DMS114 treated with DMSO at 0.1 percent for 48 hours (cell line): ENCODE measurements around the gene EHD1.
"Not testable (repeated sequence)": the region's sequence is repeated elsewhere in the genome, so short reads cannot be mapped to it uniquely, and the experiment has no call there.

Experiments
- DNase-seq: peaks from one replicate; lab custom pipeline; 2025; ENCODE audit not compliant: unreplicated experiment; lab: John Stamatoyannopoulos, UW

Gene EHD1

GRCh38 chr11:64832467-64833197, 45.8 kb downstream of the EHD1 start:
- DNase-seq = no peak

- no peak for DNase-seq
Measured at GRCh38 chr11:64831411-64831891, 47.0 kb downstream of the EHD1 start.

GRCh38 chr11:64829536-64830251, 48.7 kb downstream of the EHD1 start:
- DNase-seq = no peak

- no peak for DNase-seq
Measured at GRCh38 chr11:64827451-64827839, 51.0 kb downstream of the EHD1 start.

- no peak for DNase-seq
Measured at GRCh38 chr11:64826578-64827450, 51.6 kb downstream of the EHD1 start.

GRCh38 chr11:64826062-64826461, 52.4 kb downstream of the EHD1 start:
- DNase-seq = no peak

- no peak for DNase-seq
Measured at GRCh38 chr11:64823568-64824119, 54.8 kb downstream of the EHD1 start.

- DNase-seq = no peak
Measured at GRCh38 chr11:64817476-64817875, 60.9 kb downstream of the EHD1 start.

- DNase-seq = not testable (repeated sequence)
Measured at GRCh38 chr11:64815433-64815832, 63.0 kb downstream of the EHD1 start.

GRCh38 chr11:64814712-64815187, 63.7 kb downstream of the EHD1 start:
- no peak for DNase-seq

- DNase-seq = no peak
Measured at GRCh38 chr11:64813826-64814225, 64.6 kb downstream of the EHD1 start.

- DNase-seq = peak; percentile 85
Measured at GRCh38 chr11:64810891-64811272, 67.5 kb downstream of the EHD1 start.

GRCh38 chr11:64810271-64810890, 68.0 kb downstream of the EHD1 start, which contains the start of gene MEN1:
TSS of gene MEN1 (minus strand) at chr11:64810551. CDS start at chr11:64810109, 442 bp downstream.
- peak; percentile 95 for DNase-seq

- no peak for DNase-seq
Measured at GRCh38 chr11:64809781-64810241, 68.6 kb downstream of the EHD1 start.

- DNase-seq = no peak
Measured at GRCh38 chr11:64805481-64805880, 72.9 kb downstream of the EHD1 start.

- peak; percentile 6 for DNase-seq
Measured at GRCh38 chr11:64804346-64805210, 73.8 kb downstream of the EHD1 start.

GRCh38 chr11:64803846-64804345, 74.5 kb downstream of the EHD1 start:
- no peak for DNase-seq

GRCh38 chr11:64803158-64803845, 75.1 kb downstream of the EHD1 start, which contains the start of gene MAP4K2:
TSS of gene MAP4K2 (minus strand) at chr11:64803214. CDS start at chr11:64803149, 65 bp downstream.
- peak; percentile 87 for DNase-seq
